ENCODE data around the gene NLRP5. TPM values are rescaled to one million over a fixed set of nuclear protein-coding genes. Genes with fewer than 3 reads are reported as not detected.

The NLRP5 gene
- total RNA-seq, 2 experiments from 2014 or later, result not detected

DNA sequence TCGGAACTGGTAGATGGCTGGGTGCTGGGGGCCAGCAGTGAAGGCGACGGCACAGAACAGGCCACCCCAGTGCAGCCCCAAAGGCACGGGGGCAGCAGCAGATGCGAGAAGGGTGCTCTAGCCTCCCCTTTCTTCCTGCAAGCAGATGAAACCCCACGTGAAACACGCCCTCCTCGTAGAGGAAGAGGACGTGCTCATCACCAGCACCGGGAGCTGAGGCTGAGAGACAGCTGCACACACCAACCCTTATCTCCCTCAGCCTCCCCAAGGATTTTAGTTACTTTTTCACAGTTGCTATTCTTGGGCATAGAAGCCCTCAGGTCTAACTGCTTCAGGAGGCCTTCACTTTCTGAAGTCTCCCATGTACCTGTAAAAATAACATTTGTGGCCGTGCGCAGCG is 122.7 kb downstream of the NLRP5 start:
- no peaks in the 10 kb centered on the region for H3K9me3 ChIP-seq (ENCODE audit: low read length)
- H3K36me3 ChIP-seq (ENCODE audit: insufficient read depth, low read length), result peaks cover 18% of the 10 kb centered on the region
- no TSS peak for BruUV-seq (replicated peaks)
- H2AFZ ChIP-seq (ENCODE audit: low read length), result no peak overlapping the region
- no peak overlapping the region for H3K4me2 ChIP-seq (ENCODE audit: low read length)
- ChIA-PET POLR2A (no interaction called here), CTCF (ENCODE audit: unreplicated experiment) (no interaction called here)
- H4K20me1 ChIP-seq (ENCODE audit: insufficient read depth, low read length), result peaks cover 16% of the 10 kb centered on the region; the same call in 1 of the 2 replicates
- H3K79me2 ChIP-seq (ENCODE audit: insufficient read depth, low read depth, low read length), result peaks cover 78% of the 10 kb centered on the region
- H3K9me2 ChIP-seq (ENCODE audit: insufficient read depth, low read length), result no peaks in the 10 kb centered on the region
- DNase-seq (ENCODE audit: low spot score), result no peak
- intact Hi-C loops (cut with micrococcal nuclease; ENCODE audit: unreplicated experiment), result no loop called here
- no peak for TF ChIP-seq EZH2phosphoT487 (IDR thresholded peaks at IDR 0.05; ENCODE audit: borderline replicate concordance, low read depth, low read length)
- TF ChIP-seq, protein P1, sequence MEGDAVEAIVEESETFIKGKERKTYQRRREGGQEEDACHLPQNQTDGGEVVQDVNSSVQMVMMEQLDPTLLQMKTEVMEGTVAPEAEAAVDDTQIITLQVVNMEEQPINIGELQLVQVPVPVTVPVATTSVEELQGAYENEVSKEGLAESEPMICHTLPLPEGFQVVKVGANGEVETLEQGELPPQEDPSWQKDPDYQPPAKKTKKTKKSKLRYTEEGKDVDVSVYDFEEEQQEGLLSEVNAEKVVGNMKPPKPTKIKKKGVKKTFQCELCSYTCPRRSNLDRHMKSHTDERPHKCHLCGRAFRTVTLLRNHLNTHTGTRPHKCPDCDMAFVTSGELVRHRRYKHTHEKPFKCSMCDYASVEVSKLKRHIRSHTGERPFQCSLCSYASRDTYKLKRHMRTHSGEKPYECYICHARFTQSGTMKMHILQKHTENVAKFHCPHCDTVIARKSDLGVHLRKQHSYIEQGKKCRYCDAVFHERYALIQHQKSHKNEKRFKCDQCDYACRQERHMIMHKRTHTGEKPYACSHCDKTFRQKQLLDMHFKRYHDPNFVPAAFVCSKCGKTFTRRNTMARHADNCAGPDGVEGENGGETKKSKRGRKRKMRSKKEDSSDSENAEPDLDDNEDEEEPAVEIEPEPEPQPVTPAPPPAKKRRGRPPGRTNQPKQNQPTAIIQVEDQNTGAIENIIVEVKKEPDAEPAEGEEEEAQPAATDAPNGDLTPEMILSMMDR (conservative IDR thresholded peaks at IDR 0.05; ENCODE audit: low read length), result no peak
- H3K4me3 ChIP-seq (ENCODE audit: low read depth, low read length, poor library complexity, severe bottlenecking), result no peak overlapping the region
- no peak overlapping the region for H3K27ac ChIP-seq (ENCODE audit: low read depth, low read length, poor library complexity, severe bottlenecking)
- peaks cover 37% of the 10 kb centered on the region for H3K4me1 ChIP-seq (ENCODE audit: insufficient read depth, low read length, poor library complexity, severe bottlenecking)

DNA sequence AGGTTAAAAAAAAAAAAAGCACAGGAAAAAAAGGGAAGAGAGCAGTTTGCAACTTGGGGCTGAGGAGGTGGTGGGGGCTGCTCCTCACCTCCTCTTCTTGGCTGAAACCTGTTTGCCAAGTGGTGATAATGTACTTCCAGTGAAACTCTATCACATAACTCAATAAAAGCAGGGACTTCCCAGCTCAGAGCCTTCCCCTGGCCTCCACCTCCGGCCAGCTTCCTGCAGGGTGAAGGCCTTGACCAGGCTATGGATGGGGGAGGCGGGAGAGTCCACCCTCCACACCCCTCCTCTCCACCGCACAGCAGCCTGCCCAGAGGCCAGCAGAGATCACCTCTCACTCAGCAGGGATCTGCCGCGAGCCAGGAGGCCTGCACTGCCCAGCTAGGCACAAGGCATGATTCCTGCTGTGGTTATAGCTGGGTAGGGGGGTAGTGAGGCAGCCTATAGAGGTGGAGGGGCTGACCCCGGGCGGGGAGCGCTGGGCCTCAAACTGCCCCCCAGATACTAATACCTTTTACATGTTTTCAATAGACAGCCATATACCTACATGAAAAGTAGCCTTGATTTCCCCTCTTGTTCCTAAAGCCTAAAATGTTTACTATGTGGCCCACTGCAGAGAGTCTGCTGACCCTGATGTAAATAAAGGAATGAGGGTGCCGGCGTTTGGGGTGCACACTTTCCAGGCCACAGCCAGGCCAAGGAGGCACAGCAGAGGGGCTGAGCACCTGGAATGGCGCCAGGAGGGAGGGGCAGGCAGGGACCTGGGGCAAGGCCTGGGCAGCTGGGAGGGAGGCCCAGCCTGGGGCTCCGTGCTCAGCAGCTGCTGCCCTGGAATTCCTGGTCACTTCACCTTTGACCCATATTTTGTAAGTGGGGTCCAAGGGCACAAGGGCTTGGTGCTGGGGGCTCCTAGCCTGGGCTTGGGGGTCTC is 124.2 kb downstream of the NLRP5 start:
- Histone ChIP-seq H3K4me1 (ENCODE audit: insufficient read depth, low read length, poor library complexity, severe bottlenecking) (peaks cover 37% of the 10 kb centered on the region), H3K79me2 (ENCODE audit: insufficient read depth, low read depth, low read length) (peaks cover 75% of the 10 kb centered on the region), H4K20me1 (ENCODE audit: insufficient read depth, low read length) (peaks cover 16% of the 10 kb centered on the region; the same call in 1 of the 2 replicates), H3K9me3 (ENCODE audit: low read length) (no peaks in the 10 kb centered on the region), H2AFZ (ENCODE audit: low read length) (no peak overlapping the region), H3K4me3 (ENCODE audit: low read depth, low read length, poor library complexity, severe bottlenecking) (no peak overlapping the region), H3K36me3 (ENCODE audit: insufficient read depth, low read length) (peaks cover 18% of the 10 kb centered on the region), H3K9me2 (ENCODE audit: insufficient read depth, low read length) (no peaks in the 10 kb centered on the region), H3K27ac (ENCODE audit: low read depth, low read length, poor library complexity, severe bottlenecking) (no peak overlapping the region), H3K4me2 (ENCODE audit: low read length) (peak overlapping the region; percentile 26; the same call in 1 of the 2 replicates)
- CTCF ChIA-PET (ENCODE audit: unreplicated experiment), result no interaction called here
- BruUV-seq (replicated peaks), result no TSS peak
- intact Hi-C loops (cut with micrococcal nuclease; ENCODE audit: unreplicated experiment), result no loop called here
- TF ChIP-seq EZH2phosphoT487 (IDR thresholded peaks at IDR 0.05; ENCODE audit: borderline replicate concordance, low read depth, low read length), result no peak
- TF ChIP-seq, protein P1 (conservative IDR thresholded peaks at IDR 0.05; ENCODE audit: low read length), result no peak
- DNase-seq (ENCODE audit: low spot score), result no peak
- POLR2A ChIA-PET, result interaction anchor here (0.6 kb wide), 1 partner anchor 409 kb away, joined by 3 read pairs; no protein-coding TSS in a partner anchor

Small RNAs within 50 kb of the gene (small RNA-seq; reads per million reads assigned to genes)
- gene RF00019, result not detected

Other genes with a start within 250 kb of the NLRP5 start
- 0.21 TPM in 1 of 2 replicates, not detected in the other for gene NLRP9, start 248.4 kb upstream of the NLRP5 start, total RNA-seq (2014; rRNA removed; shearing (Covaris generic))
- 0.17 TPM in 1 of 2 replicates, not detected in the other for gene NLRP9, start 248.4 kb upstream of the NLRP5 start, total RNA-seq (2022)
- not detected in 2 replicates for gene RFPL4A, start 227.7 kb upstream of the NLRP5 start, total RNA-seq (2014; rRNA removed; shearing (Covaris generic))
- gene RFPL4A, start 227.7 kb upstream of the NLRP5 start, total RNA-seq (2022), result not detected in 2 replicates
- not detected in 2 replicates for gene RFPL4AL1, start 217.7 kb upstream of the NLRP5 start, total RNA-seq (2014; rRNA removed; shearing (Covaris generic))
- gene RFPL4AL1, start 217.7 kb upstream of the NLRP5 start, total RNA-seq (2022), result not detected in 2 replicates
- 72.9 and 79.3 TPM in 2 replicates for gene NLRP11, start 154.8 kb upstream of the NLRP5 start, total RNA-seq (2014; rRNA removed; shearing (Covaris generic))
- 91.6 and 112 TPM in 2 replicates for gene NLRP11, start 154.8 kb upstream of the NLRP5 start, total RNA-seq (2022)
- 4.2 and 4.6 TPM in 2 replicates for gene NLRP4, start 150.2 kb upstream of the NLRP5 start, total RNA-seq (2014; rRNA removed; shearing (Covaris generic))
- 3.6 and 4.0 TPM in 2 replicates for gene NLRP4, start 150.2 kb upstream of the NLRP5 start, total RNA-seq (2022)
- not detected in 2 replicates for gene NLRP13, start 54.4 kb upstream of the NLRP5 start, total RNA-seq (2014; rRNA removed; shearing (Covaris generic))
- gene NLRP13, start 54.4 kb upstream of the NLRP5 start, total RNA-seq (2022), result not detected in 2 replicates
- not detected in 2 replicates for gene NLRP8, start 38.9 kb upstream of the NLRP5 start, total RNA-seq (2014; rRNA removed; shearing (Covaris generic))
- not detected in 2 replicates for gene NLRP8, start 38.9 kb upstream of the NLRP5 start, total RNA-seq (2022)
- gene ZNF787, start 134.5 kb downstream of the NLRP5 start, total RNA-seq (2014; rRNA removed; shearing (Covaris generic)), result 30.6 and 36.5 TPM in 2 replicates
- gene ZNF787, start 134.5 kb downstream of the NLRP5 start, total RNA-seq (2022), result 31.7 and 35.6 TPM in 2 replicates
- 22.0 and 41.7 TPM in 2 replicates for gene ZNF444, start 154.5 kb downstream of the NLRP5 start, total RNA-seq (2014; rRNA removed; shearing (Covaris generic))
- gene ZNF444, start 154.5 kb downstream of the NLRP5 start, total RNA-seq (2022), result 21.8 and 25.3 TPM in 2 replicates
- gene GALP, start 189.2 kb downstream of the NLRP5 start, total RNA-seq (2014; rRNA removed; shearing (Covaris generic)), result not detected in 2 replicates
- gene GALP, start 189.2 kb downstream of the NLRP5 start, total RNA-seq (2022), result not detected in 2 replicates
- not detected in 2 replicates for gene ZSCAN5B, start 211.0 kb downstream of the NLRP5 start, total RNA-seq (2014; rRNA removed; shearing (Covaris generic))
- not detected in 2 replicates for gene ZSCAN5B, start 211.0 kb downstream of the NLRP5 start, total RNA-seq (2022)
- not detected in 2 replicates for gene ZSCAN5C, start 215.5 kb downstream of the NLRP5 start, total RNA-seq (2014; rRNA removed; shearing (Covaris generic))
- gene ZSCAN5C, start 215.5 kb downstream of the NLRP5 start, total RNA-seq (2022), result not detected in 2 replicates